GM23338 (cell line): ENCODE results near the gene IGFBP5. TPM values are rescaled to one million over a fixed set of nuclear protein-coding genes. Genes with fewer than 3 reads are reported as not detected.

ENCODE experiments used
- ATAC-seq: fragments of 200-7000 bp; cut with Tn5 transposase; 3 replicates; pipeline ENCODE4 v1.9.1; 2020
- DNase-seq: peaks from one replicate; pipeline ENCODE4 v3.0.0-alpha.2; 2015; ENCODE audit warnings: low spot score
- H2AFZ ChIP-seq: fragments of 200-600 bp; sonication (generic); 2 replicates; pipeline ENCODE4 v1.8.0; 2016; ENCODE audit warnings: antibody characterized with exemption, mild to moderate bottlenecking, moderate library complexity
- H3F3A ChIP-seq: fragments of 200-600 bp; sonication (generic); replicated peaks from 2 replicates; pipeline ENCODE4 v1.8.0; 2017; ENCODE audit warnings: antibody characterized with exemption, mixed run types, low read depth
- H3K27ac ChIP-seq: fragments of 200-600 bp; sonication (generic); 2 replicates; pipeline ENCODE4 v1.6.1; 2016; ENCODE audit warnings: low read depth
- H3K27me3 ChIP-seq: fragments of 200-600 bp; sonication (generic); 2 replicates; pipeline ENCODE4 v1.8.0; 2016; ENCODE audit warnings: mild to moderate bottlenecking, mixed run types, moderate library complexity; ENCODE audit not compliant: insufficient read depth
- H3K36me3 ChIP-seq: fragments of 200-600 bp; sonication (generic); 2 replicates; pipeline ENCODE4 v1.8.0; 2016; ENCODE audit warnings: mild to moderate bottlenecking; ENCODE audit not compliant: insufficient read depth
- H3K4me1 ChIP-seq: fragments of 200-600 bp; sonication (generic); 2 replicates; pipeline ENCODE4 v1.8.0; 2016; ENCODE audit warnings: mild to moderate bottlenecking, moderate library complexity; ENCODE audit not compliant: insufficient read depth
- H3K4me2 ChIP-seq: fragments of 200-600 bp; sonication (generic); 2 replicates; pipeline ENCODE4 v1.7.1; 2017; ENCODE audit warnings: mixed run types
- H3K4me3 ChIP-seq: fragments of 200-600 bp; sonication (generic); 2 replicates; pipeline ENCODE4 v1.6.1; 2016; ENCODE audit warnings: mixed run types
- H3K79me2 ChIP-seq: fragments of 200-600 bp; sonication (generic); replicated peaks from 2 replicates; pipeline ENCODE4 v1.8.0; 2017; ENCODE audit warnings: mild to moderate bottlenecking; ENCODE audit not compliant: insufficient read depth
- H3K9me2 ChIP-seq: fragments of 200-600 bp; sonication (generic); 2 replicates; pipeline ENCODE4 v1.8.0; 2017; ENCODE audit not compliant: insufficient read depth
- H4K20me1 ChIP-seq: fragments of 200-600 bp; sonication (generic); replicated peaks from 2 replicates; pipeline ENCODE4 v1.8.0; 2017; ENCODE audit warnings: mild to moderate bottlenecking; ENCODE audit not compliant: insufficient read depth
- H3K27ac Mint-ChIP-seq: 2 replicates; pipeline ENCODE4 v1.8.0; 2020; ENCODE audit warnings: inconsistent platforms, mild to moderate bottlenecking, moderate library complexity, mixed read lengths
- H3K27me3 Mint-ChIP-seq: 3 replicates; pipeline ENCODE4 v1.8.0; 2022; ENCODE audit warnings: low read depth, mild to moderate bottlenecking, moderate library complexity, mixed read lengths, inconsistent platforms; ENCODE audit not compliant: insufficient read depth, poor library complexity
- H3K36me3 Mint-ChIP-seq: 3 replicates; pipeline ENCODE4 v1.8.0; 2021; ENCODE audit warnings: low read depth, mild to moderate bottlenecking, inconsistent platforms, moderate library complexity, mixed read lengths
- H3K4me1 Mint-ChIP-seq: 3 replicates; pipeline ENCODE4 v1.8.0; 2020; ENCODE audit warnings: mild to moderate bottlenecking, inconsistent platforms, mixed read lengths
- H3K4me3 Mint-ChIP-seq: 3 replicates; pipeline ENCODE4 v1.8.0; 2021; ENCODE audit warnings: moderate library complexity, mild to moderate bottlenecking, inconsistent platforms, mixed read lengths
- H3K9me3 Mint-ChIP-seq: 3 replicates; pipeline ENCODE4 v1.8.0; 2020; ENCODE audit warnings: moderate library complexity, mild to moderate bottlenecking, inconsistent platforms, mixed read lengths
- CREB1 ChIP-seq: fragments of 250-450 bp; sonication (Bioruptor Pico); IDR thresholded peaks from 2 replicates; pipeline ENCODE4 v1.5.0; 2020; ENCODE audit warnings: low read depth, mild to moderate bottlenecking, moderate library complexity
- CTCF ChIP-seq, 2 experiments: fragments of 200-600 bp in 1 of 2; sonication (generic) in 1 of 2; conservative IDR thresholded peaks; 2 replicates each; pipeline versions ENCODE4 v1.5.1 to v1.6.1; 2016 to 2017; ENCODE audit warnings: antibody characterized with exemption in 2 of 2, low read depth in 2 of 2, mild to moderate bottlenecking in 2 of 2, moderate library complexity in 1 of 2
- ETS1 ChIP-seq: IDR thresholded peaks from 2 replicates; pipeline ENCODE4 v1.6.1; 2016; ENCODE audit warnings: antibody characterized with exemption
- EZH2 ChIP-seq: fragments of 200-600 bp; sonication (generic); IDR thresholded peaks from one replicate; pipeline ENCODE4 v1.8.0; 2017; ENCODE audit warnings: antibody characterized with exemption, mild to moderate bottlenecking, low read depth; ENCODE audit not compliant: unreplicated experiment
- EZH2phosphoT487 ChIP-seq: fragments of 200-600 bp; sonication (generic); IDR thresholded peaks from one replicate; pipeline ENCODE4 v1.8.1; 2018; ENCODE audit warnings: antibody characterized with exemption; ENCODE audit not compliant: unreplicated experiment
- JUNB ChIP-seq: IDR thresholded peaks from one replicate; pipeline ENCODE4 v1.6.1; 2016; ENCODE audit warnings: antibody characterized with exemption; ENCODE audit not compliant: unreplicated experiment
- NANOG ChIP-seq: IDR thresholded peaks from 2 replicates; pipeline ENCODE4 v1.6.1; 2016; ENCODE audit warnings: antibody characterized with exemption, borderline replicate concordance
- POLR2AphosphoS5 ChIP-seq: IDR thresholded peaks from 2 replicates; pipeline ENCODE4 v1.6.1; 2016; ENCODE audit warnings: antibody characterized with exemption, low read depth
- REST ChIP-seq: IDR thresholded peaks from one replicate; pipeline ENCODE4 v1.6.1; 2018; ENCODE audit warnings: antibody characterized with exemption; ENCODE audit not compliant: unreplicated experiment
- STAT1 ChIP-seq: IDR thresholded peaks from one replicate; pipeline ENCODE4 v1.6.1; 2016; ENCODE audit warnings: antibody characterized with exemption; ENCODE audit not compliant: unreplicated experiment
- ZNF114 ChIP-seq: fragments of 250-450 bp; sonication (Bioruptor Pico); IDR thresholded peaks from 2 replicates; pipeline ENCODE4 v1.5.0; 2020; ENCODE audit warnings: mild to moderate bottlenecking, moderate library complexity
- ZNF331 ChIP-seq: fragments of 250-450 bp; sonication (Bioruptor Pico); IDR thresholded peaks from 2 replicates; pipeline ENCODE4 v1.5.0; 2020; ENCODE audit warnings: low read depth, mild to moderate bottlenecking, moderate library complexity
- polyA plus RNA-seq: library from polyadenylated mRNA; unstranded; fragments of >200 nt; fragmentation: Nextera tagmentation; extraction: Ambion mirVana; gene quantifications from 2 replicates; pipeline ENCODE4 v1.2.1, GENCODE V29; 2016
- total RNA-seq: library from RNA; depleted of rRNA; stranded (reverse); fragments of >200 nt; shearing (Covaris generic); gene quantifications from 2 replicates; pipeline ENCODE4 v1.2.3, GENCODE V29; 2014
- TF ChIP-seq, protein P1 (sequence below): fragments of 250-450 bp; sonication (Bioruptor Pico); IDR thresholded peaks from 2 replicates; pipeline ENCODE4 v1.5.0; 2020; ENCODE audit warnings: mild to moderate bottlenecking, moderate library complexity

The IGFBP5 gene
- total and polyA plus RNA-seq, 2 experiments from 2014 or later = 0.70 to 2.5 TPM

DNA sequence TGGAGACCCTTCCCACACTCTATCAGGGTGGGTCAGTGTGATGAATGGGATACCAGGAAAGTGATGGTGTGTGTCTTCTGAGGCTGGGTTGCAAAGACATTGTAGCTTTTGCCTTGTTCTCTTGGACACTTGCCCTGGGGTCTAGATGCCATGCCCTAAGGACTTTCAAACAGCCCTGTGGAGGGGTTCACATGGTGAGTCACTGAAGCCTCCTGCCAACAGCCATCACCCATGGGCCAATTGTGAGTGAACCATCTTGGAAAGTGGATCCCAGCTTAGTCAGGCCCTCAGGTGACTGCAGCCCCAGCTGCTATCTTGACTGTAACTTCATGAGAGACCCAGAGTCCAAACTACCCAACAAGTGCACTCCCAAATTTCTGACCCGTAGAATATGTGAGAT is 25.8 kb upstream of the IGFBP5 start:
- Mint-ChIP-seq H3K27me3 (peaks cover 4% of the 10 kb centered on the region), H3K9me3 (no peaks in the 10 kb centered on the region), H3K4me1 (peaks cover 6% of the 10 kb centered on the region; the same call in 1 of the 3 replicates), H3K4me3 (no peak overlapping the region), H3K36me3 (no peaks in the 10 kb centered on the region), H3K27ac (no peak overlapping the region)
- no peak overlapping the region for H3K4me3 ChIP-seq
- H3K4me2 ChIP-seq = no peak overlapping the region
- H3K9me2 ChIP-seq = peaks cover 11% of the 10 kb centered on the region
- H3K4me1 ChIP-seq = no peaks in the 10 kb centered on the region
- no peaks in the 10 kb centered on the region for H3K79me2 ChIP-seq
- DNase-seq (no peak), ATAC-seq (no peak)
- H3K27ac ChIP-seq = no peak overlapping the region
- no peak overlapping the region for H2AFZ ChIP-seq
- no peaks in the 10 kb centered on the region for H3F3A ChIP-seq
- TF ChIP-seq STAT1 = no peak
- no peak for TF ChIP-seq NANOG
- TF ChIP-seq JUNB = no peak
- TF ChIP-seq, protein P1, sequence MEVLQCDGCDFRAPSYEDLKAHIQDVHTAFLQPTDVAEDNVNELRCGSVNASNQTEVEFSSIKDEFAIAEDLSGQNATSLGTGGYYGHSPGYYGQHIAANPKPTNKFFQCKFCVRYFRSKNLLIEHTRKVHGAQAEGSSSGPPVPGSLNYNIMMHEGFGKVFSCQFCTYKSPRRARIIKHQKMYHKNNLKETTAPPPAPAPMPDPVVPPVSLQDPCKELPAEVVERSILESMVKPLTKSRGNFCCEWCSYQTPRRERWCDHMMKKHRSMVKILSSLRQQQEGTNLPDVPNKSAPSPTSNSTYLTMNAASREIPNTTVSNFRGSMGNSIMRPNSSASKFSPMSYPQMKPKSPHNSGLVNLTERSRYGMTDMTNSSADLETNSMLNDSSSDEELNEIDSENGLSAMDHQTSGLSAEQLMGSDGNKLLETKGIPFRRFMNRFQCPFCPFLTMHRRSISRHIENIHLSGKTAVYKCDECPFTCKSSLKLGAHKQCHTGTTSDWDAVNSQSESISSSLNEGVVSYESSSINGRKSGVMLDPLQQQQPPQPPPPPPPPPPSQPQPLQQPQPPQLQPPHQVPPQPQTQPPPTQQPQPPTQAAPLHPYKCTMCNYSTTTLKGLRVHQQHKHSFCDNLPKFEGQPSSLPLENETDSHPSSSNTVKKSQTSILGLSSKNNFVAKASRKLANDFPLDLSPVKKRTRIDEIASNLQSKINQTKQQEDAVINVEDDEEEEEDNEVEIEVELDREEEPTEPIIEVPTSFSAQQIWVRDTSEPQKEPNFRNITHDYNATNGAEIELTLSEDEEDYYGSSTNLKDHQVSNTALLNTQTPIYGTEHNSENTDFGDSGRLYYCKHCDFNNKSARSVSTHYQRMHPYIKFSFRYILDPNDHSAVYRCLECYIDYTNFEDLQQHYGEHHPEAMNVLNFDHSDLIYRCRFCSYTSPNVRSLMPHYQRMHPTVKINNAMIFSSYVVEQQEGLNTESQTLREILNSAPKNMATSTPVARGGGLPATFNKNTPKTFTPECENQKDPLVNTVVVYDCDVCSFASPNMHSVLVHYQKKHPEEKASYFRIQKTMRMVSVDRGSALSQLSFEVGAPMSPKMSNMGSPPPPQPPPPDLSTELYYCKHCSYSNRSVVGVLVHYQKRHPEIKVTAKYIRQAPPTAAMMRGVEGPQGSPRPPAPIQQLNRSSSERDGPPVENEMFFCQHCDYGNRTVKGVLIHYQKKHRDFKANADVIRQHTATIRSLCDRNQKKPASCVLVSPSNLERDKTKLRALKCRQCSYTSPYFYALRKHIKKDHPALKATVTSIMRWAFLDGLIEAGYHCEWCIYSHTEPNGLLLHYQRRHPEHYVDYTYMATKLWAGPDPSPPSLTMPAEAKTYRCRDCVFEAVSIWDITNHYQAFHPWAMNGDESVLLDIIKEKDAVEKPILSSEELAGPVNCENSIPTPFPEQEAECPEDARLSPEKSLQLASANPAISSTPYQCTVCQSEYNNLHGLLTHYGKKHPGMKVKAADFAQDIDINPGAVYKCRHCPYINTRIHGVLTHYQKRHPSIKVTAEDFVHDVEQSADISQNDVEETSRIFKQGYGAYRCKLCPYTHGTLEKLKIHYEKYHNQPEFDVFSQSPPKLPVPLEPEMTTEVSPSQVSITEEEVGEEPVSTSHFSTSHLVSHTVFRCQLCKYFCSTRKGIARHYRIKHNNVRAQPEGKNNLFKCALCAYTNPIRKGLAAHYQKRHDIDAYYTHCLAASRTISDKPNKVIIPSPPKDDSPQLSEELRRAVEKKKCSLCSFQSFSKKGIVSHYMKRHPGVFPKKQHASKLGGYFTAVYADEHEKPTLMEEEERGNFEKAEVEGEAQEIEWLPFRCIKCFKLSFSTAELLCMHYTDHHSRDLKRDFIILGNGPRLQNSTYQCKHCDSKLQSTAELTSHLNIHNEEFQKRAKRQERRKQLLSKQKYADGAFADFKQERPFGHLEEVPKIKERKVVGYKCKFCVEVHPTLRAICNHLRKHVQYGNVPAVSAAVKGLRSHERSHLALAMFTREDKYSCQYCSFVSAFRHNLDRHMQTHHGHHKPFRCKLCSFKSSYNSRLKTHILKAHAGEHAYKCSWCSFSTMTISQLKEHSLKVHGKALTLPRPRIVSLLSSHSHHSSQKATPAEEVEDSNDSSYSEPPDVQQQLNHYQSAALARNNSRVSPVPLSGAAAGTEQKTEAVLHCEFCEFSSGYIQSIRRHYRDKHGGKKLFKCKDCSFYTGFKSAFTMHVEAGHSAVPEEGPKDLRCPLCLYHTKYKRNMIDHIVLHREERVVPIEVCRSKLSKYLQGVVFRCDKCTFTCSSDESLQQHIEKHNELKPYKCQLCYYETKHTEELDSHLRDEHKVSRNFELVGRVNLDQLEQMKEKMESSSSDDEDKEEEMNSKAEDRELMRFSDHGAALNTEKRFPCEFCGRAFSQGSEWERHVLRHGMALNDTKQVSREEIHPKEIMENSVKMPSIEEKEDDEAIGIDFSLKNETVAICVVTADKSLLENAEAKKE = no peak
- no peak for TF ChIP-seq EZH2
- no peak for TF ChIP-seq ETS1
- no peak for TF ChIP-seq ZNF114 (CRISPR knock-in tag)
- no peak for TF ChIP-seq REST
- TF ChIP-seq CREB1 = no peak
- TF ChIP-seq POLR2AphosphoS5 = no peak
- TF ChIP-seq EZH2phosphoT487 = no peak
- TF ChIP-seq ZNF331 (CRISPR knock-in tag) = no peak
- TF ChIP-seq CTCF (conservative IDR thresholded peaks at IDR 0.05; ENCODE audit: low read depth in 2 of 2) = no peak
- H3K36me3 ChIP-seq = no peaks in the 10 kb centered on the region
- H3K27me3 ChIP-seq = no peaks in the 10 kb centered on the region
- no peaks in the 10 kb centered on the region for H4K20me1 ChIP-seq
